Measurements from ENCODE around the gene MRPL20. TPM values are rescaled to one million over a fixed set of nuclear protein-coding genes. Genes with fewer than 3 reads are reported as not detected.

MRPL20 gene
- total and polyA plus RNA-seq, 4 donors: 47.8 to 170 (median 74.0) TPM

GRCh38 chr1:1399872-1400575, 7.1 kb downstream of the MRPL20 start:
- Histone ChIP-seq H3K9me3 (ENCODE audit: control insufficient read depth in 4 of 4, low read length in 3 of 4) (no peaks in the 10 kb centered on the region), H3K4me1 (ENCODE audit: control insufficient read depth in 4 of 4, insufficient read depth in 4 of 4, low read length in 3 of 4) (peaks cover 4 to 56% (median 46%) of the 10 kb centered on the region in 4 donors), H3K9ac (ENCODE audit: low read depth in 1 of 2, low read length in 2 of 2) (peak overlapping the region; percentile 75 to 82), H3K4me3 (ENCODE audit: low read depth in 1 of 3, low read length in 3 of 3) (peak overlapping the region; percentile 92 to 99 (median 93)), H3K27me3 (ENCODE audit: control insufficient read depth in 4 of 4, insufficient read depth in 4 of 4, low read length in 3 of 4) (no peaks in the 10 kb centered on the region), H3K27ac (ENCODE audit: low read depth in 1 of 2, low read length in 2 of 2) (peak overlapping the region; percentile 73 to 75), H3K36me3 (ENCODE audit: control insufficient read depth in 4 of 4, insufficient read depth in 3 of 4, low read depth in 1 of 4, low read length in 3 of 4) (peaks cover 12 to 31% (median 21%) of the 10 kb centered on the region in 4 donors)
- 3% methylated on average over 34 of the region's 34 CpGs for WGBS
- DNase-seq (ENCODE audit: low spot score): peak; percentile 50
- TF ChIP-seq REST (IDR thresholded peaks at IDR 0.05) (no peak), TAF1 (conservative IDR thresholded peaks at IDR 0.05) (no peak), EGR1 (IDR thresholded peaks at IDR 0.05; ENCODE audit: low read depth in 2 of 2) (no peak), SP1 (IDR thresholded peaks at IDR 0.05) (no peak), YY1 (IDR thresholded peaks at IDR 0.05) (no peak), GABPA (IDR thresholded peaks at IDR 0.05 in 1 of 2, conservative IDR thresholded peaks at IDR 0.05 in 1 of 2) (no peak), RAD21 (IDR thresholded peaks at IDR 0.05) (no peak), RXRA (IDR thresholded peaks at IDR 0.05) (no peak)
- TF ChIP-seq, protein P1, sequence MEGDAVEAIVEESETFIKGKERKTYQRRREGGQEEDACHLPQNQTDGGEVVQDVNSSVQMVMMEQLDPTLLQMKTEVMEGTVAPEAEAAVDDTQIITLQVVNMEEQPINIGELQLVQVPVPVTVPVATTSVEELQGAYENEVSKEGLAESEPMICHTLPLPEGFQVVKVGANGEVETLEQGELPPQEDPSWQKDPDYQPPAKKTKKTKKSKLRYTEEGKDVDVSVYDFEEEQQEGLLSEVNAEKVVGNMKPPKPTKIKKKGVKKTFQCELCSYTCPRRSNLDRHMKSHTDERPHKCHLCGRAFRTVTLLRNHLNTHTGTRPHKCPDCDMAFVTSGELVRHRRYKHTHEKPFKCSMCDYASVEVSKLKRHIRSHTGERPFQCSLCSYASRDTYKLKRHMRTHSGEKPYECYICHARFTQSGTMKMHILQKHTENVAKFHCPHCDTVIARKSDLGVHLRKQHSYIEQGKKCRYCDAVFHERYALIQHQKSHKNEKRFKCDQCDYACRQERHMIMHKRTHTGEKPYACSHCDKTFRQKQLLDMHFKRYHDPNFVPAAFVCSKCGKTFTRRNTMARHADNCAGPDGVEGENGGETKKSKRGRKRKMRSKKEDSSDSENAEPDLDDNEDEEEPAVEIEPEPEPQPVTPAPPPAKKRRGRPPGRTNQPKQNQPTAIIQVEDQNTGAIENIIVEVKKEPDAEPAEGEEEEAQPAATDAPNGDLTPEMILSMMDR (IDR thresholded peaks at IDR 0.05; ENCODE audit: low read depth, low read length, missing input control): no peak
- TF ChIP-seq, protein P2, sequence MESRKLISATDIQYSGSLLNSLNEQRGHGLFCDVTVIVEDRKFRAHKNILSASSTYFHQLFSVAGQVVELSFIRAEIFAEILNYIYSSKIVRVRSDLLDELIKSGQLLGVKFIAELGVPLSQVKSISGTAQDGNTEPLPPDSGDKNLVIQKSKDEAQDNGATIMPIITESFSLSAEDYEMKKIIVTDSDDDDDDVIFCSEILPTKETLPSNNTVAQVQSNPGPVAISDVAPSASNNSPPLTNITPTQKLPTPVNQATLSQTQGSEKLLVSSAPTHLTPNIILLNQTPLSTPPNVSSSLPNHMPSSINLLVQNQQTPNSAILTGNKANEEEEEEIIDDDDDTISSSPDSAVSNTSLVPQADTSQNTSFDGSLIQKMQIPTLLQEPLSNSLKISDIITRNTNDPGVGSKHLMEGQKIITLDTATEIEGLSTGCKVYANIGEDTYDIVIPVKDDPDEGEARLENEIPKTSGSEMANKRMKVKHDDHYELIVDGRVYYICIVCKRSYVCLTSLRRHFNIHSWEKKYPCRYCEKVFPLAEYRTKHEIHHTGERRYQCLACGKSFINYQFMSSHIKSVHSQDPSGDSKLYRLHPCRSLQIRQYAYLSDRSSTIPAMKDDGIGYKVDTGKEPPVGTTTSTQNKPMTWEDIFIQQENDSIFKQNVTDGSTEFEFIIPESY (IDR thresholded peaks at IDR 0.05): no peak

DNA sequence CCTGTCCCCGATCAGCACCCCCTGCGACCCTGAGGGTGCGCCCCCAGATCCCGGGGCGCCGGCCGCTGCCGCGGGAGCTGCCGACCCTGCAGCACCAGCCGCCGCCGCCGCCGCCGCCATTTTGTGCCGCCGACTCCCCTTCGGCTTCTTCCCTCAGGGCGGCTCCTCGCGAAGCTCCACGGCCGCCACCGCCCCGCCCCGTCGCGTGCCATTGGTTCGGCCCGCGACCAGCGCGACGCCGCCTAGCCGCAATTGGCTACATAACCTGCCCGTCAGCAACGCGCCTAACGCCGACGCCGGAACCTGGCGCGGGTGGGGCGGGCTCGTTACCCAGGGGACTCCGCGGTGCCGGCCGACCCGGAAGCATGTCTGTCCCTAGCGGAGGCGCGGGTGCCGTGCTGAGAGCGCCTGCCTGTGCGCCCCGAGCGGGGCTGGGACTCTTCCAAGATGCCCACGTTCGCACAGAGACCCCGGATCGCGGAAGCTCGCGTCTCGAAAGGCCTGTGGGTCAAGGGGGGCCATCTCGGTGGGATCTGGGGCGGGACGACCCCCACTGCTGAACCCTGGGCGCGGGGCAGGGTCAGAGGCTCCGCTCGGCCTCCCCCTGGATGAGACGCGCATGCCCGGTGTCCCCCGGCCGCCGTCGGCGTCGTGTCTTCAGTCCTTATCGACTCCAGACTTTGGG, 7.8 kb downstream of the MRPL20 start, which contains the start of gene CCNL2:
CCNL2 (minus strand) TSS at position 149 of the 685 bp plus-strand sequence; CDS start at position 120, 29 bp downstream.
- Histone ChIP-seq H3K9ac (ENCODE audit: low read depth in 1 of 2, low read length in 2 of 2) (peak within 1 kb of the TSS; percentile 75 to 82), H3K27ac (ENCODE audit: low read depth in 1 of 2, low read length in 2 of 2) (peak within 1 kb of the TSS; percentile 73 to 75), H3K9me3 (ENCODE audit: control insufficient read depth in 4 of 4, low read length in 3 of 4) (no peaks in the 10 kb centered on the region), H3K36me3 (ENCODE audit: control insufficient read depth in 4 of 4, insufficient read depth in 3 of 4, low read depth in 1 of 4, low read length in 3 of 4) (peaks cover 14 to 31% (median 23%) of the 10 kb centered on the region in 4 donors), H3K4me3 (ENCODE audit: low read depth in 1 of 3, low read length in 3 of 3) (peak within 1 kb of the TSS; percentile 92 to 99 (median 96)), H3K27me3 (ENCODE audit: control insufficient read depth in 4 of 4, insufficient read depth in 4 of 4, low read length in 3 of 4) (no peaks in the 10 kb centered on the region), H3K4me1 (ENCODE audit: control insufficient read depth in 4 of 4, insufficient read depth in 4 of 4, low read length in 3 of 4) (peaks cover 4 to 52% (median 43%) of the 10 kb centered on the region in 4 donors)
- WGBS: under 1% methylated on average over 86 of the region's 86 CpGs
- peak in 1 of 2 donors; percentile 60 for TF ChIP-seq RAD21 (IDR thresholded peaks at IDR 0.05)
- TF ChIP-seq, protein P1 (IDR thresholded peaks at IDR 0.05; ENCODE audit: low read depth, low read length, missing input control): peak; percentile 59
- TF ChIP-seq TAF1 (conservative IDR thresholded peaks at IDR 0.05): no peak
- peak; percentile 94 for TF ChIP-seq SP1 (IDR thresholded peaks at IDR 0.05)
- peak; percentile 91 for TF ChIP-seq YY1 (IDR thresholded peaks at IDR 0.05)
- TF ChIP-seq GABPA (IDR thresholded peaks at IDR 0.05 in 1 of 2, conservative IDR thresholded peaks at IDR 0.05 in 1 of 2): peak; percentile 57 to 92
- DNase-seq (ENCODE audit: low spot score): peak; percentile 99

Data from liver (tissue), 9 donors.